ENCODE measurements around the gene NHSL1.

DNA sequence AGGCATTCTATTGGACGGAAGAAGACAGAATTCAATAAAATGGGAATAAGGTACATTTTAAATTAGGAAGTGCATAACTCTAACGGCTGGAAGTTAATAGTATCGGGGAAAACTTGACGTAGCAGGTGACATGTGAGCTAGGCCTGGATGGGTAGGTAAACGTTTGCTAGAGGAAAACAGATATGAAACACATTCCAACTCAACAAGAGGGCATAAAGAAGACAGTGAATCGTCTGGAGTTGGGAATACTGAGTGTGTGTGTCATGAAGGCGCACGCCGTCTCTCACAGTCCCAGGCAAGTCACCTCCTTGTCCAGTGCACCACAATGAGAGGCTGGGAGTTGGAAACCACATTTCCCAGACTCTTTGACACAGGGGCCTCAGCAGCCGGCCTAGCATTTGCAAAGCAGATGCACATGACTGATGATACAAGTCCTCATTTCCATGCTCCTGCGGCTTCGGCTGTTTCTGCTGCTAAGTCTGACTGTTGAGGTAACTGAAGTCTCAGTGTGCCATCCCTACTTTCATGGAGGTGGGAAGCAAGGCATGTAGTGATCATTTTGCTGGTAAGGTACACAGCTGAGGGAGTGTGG, 16.5 kb upstream of the NHSL1 start:
- TF ChIP-seq ZNF785 (tag by site-specific recombination; IDR thresholded peaks at IDR 0.05), result no peak
- no peak for TF ChIP-seq ZNF214 (tag by site-specific recombination; IDR thresholded peaks at IDR 0.05; ENCODE audit: borderline replicate concordance)
- TF ChIP-seq, protein P1, sequence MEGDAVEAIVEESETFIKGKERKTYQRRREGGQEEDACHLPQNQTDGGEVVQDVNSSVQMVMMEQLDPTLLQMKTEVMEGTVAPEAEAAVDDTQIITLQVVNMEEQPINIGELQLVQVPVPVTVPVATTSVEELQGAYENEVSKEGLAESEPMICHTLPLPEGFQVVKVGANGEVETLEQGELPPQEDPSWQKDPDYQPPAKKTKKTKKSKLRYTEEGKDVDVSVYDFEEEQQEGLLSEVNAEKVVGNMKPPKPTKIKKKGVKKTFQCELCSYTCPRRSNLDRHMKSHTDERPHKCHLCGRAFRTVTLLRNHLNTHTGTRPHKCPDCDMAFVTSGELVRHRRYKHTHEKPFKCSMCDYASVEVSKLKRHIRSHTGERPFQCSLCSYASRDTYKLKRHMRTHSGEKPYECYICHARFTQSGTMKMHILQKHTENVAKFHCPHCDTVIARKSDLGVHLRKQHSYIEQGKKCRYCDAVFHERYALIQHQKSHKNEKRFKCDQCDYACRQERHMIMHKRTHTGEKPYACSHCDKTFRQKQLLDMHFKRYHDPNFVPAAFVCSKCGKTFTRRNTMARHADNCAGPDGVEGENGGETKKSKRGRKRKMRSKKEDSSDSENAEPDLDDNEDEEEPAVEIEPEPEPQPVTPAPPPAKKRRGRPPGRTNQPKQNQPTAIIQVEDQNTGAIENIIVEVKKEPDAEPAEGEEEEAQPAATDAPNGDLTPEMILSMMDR (tag by site-specific recombination; IDR thresholded peaks at IDR 0.05), result no peak
- TF ChIP-seq, protein P2, sequence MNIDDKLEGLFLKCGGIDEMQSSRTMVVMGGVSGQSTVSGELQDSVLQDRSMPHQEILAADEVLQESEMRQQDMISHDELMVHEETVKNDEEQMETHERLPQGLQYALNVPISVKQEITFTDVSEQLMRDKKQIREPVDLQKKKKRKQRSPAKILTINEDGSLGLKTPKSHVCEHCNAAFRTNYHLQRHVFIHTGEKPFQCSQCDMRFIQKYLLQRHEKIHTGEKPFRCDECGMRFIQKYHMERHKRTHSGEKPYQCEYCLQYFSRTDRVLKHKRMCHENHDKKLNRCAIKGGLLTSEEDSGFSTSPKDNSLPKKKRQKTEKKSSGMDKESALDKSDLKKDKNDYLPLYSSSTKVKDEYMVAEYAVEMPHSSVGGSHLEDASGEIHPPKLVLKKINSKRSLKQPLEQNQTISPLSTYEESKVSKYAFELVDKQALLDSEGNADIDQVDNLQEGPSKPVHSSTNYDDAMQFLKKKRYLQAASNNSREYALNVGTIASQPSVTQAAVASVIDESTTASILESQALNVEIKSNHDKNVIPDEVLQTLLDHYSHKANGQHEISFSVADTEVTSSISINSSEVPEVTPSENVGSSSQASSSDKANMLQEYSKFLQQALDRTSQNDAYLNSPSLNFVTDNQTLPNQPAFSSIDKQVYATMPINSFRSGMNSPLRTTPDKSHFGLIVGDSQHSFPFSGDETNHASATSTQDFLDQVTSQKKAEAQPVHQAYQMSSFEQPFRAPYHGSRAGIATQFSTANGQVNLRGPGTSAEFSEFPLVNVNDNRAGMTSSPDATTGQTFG (tag by site-specific recombination; IDR thresholded peaks at IDR 0.05; ENCODE audit: borderline replicate concordance), result no peak
- TF ChIP-seq BCL11A (tag by site-specific recombination; IDR thresholded peaks at IDR 0.05; ENCODE audit: low read depth), result no peak
- TF ChIP-seq, protein P3, sequence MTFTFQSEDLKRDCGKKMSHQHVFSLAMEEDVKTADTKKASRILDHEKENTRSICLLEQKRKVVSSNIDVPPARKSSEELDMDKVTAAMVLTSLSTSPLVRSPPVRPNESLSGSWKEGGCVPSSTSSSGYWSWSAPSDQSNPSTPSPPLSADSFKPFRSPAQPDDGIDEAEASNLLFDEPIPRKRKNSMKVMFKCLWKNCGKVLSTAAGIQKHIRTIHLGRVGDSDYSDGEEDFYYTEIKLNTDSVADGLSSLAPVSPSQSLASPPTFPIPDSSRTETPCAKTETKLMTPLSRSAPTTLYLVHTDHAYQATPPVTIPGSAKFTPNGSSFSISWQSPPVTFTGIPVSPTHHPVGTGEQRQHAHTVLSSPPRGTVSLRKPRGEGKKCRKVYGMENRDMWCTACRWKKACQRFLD (tag by site-specific recombination; IDR thresholded peaks at IDR 0.05), result no peak
- TF ChIP-seq, protein P4, sequence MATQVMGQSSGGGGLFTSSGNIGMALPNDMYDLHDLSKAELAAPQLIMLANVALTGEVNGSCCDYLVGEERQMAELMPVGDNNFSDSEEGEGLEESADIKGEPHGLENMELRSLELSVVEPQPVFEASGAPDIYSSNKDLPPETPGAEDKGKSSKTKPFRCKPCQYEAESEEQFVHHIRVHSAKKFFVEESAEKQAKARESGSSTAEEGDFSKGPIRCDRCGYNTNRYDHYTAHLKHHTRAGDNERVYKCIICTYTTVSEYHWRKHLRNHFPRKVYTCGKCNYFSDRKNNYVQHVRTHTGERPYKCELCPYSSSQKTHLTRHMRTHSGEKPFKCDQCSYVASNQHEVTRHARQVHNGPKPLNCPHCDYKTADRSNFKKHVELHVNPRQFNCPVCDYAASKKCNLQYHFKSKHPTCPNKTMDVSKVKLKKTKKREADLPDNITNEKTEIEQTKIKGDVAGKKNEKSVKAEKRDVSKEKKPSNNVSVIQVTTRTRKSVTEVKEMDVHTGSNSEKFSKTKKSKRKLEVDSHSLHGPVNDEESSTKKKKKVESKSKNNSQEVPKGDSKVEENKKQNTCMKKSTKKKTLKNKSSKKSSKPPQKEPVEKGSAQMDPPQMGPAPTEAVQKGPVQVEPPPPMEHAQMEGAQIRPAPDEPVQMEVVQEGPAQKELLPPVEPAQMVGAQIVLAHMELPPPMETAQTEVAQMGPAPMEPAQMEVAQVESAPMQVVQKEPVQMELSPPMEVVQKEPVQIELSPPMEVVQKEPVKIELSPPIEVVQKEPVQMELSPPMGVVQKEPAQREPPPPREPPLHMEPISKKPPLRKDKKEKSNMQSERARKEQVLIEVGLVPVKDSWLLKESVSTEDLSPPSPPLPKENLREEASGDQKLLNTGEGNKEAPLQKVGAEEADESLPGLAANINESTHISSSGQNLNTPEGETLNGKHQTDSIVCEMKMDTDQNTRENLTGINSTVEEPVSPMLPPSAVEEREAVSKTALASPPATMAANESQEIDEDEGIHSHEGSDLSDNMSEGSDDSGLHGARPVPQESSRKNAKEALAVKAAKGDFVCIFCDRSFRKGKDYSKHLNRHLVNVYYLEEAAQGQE (tag by site-specific recombination; IDR thresholded peaks at IDR 0.05), result no peak
